B cell (primary cell): ENCODE results near the gene PDLIM1. TPM values are rescaled to one million over a fixed set of nuclear protein-coding genes. Genes with fewer than 3 reads are reported as not detected.

Experiments used
- ATAC-seq: fragments of 200-7000 bp; cut with Tn5 transposase; one replicate; pipeline ENCODE4 v1.10.0; 2021; ENCODE audit warnings: low read depth, mild to moderate bottlenecking, moderate number of reproducible peaks, moderate library complexity
- CTCF ChIA-PET: fragments of 350-600 bp; sonication (Branson Sonifier 250); formaldehyde crosslinking; loops from one replicate; lab custom pipeline; 2021; ENCODE audit warnings: antibody characterized with exemption, inconsistent platforms; lab: Charles Lee
- POLR2A ChIA-PET: fragments of 350-600 bp; sonication (Branson Sonifier 250); formaldehyde crosslinking; loops from one replicate; lab custom pipeline; 2021; ENCODE audit warnings: antibody characterized with exemption; lab: Charles Lee
- DNase-seq: peaks from one replicate; pipeline ENCODE4 v3.0.0; 2013
- H2AFZ ChIP-seq: 2 replicates; pipeline ENCODE4 v1.6.1; 2012; ENCODE audit warnings: mild to moderate bottlenecking, low read depth, low read length; ENCODE audit not compliant: insufficient read depth, poor library complexity, severe bottlenecking
- H3K27ac ChIP-seq, 2 donors: 1 replicate in 1 of 2; 2 replicates in 1 of 2; pipeline ENCODE4 v1.5.1; 2012 to 2013; ENCODE audit warnings: low read length in 2 of 2, mild to moderate bottlenecking in 2 of 2, moderate library complexity in 1 of 2
- H3K27me3 ChIP-seq, 4 experiments: fragments of 200-600 bp in 1 of 4; sonication (generic) in 1 of 4; replicated peaks in 1 of 4; 1 replicate in 2 of 4; 2 replicates in 2 of 4; pipeline versions ENCODE4 v1.6.1 to v1.7.0; 2013 to 2016; ENCODE audit warnings: low read length in 3 of 4, mild to moderate bottlenecking in 2 of 4, mixed read lengths in 1 of 4, moderate library complexity in 1 of 4; ENCODE audit not compliant: insufficient read depth in 4 of 4, control insufficient read depth in 3 of 4; ENCODE audit errors: control extremely low read depth in 1 of 4
- H3K36me3 ChIP-seq, 2 experiments: replicated peaks in 1 of 2; 1 replicate in 1 of 2; 2 replicates in 1 of 2; pipeline versions ENCODE4 v1.6.1 to v1.7.1; 2013; ENCODE audit warnings: low read length in 1 of 2; ENCODE audit not compliant: insufficient read depth in 2 of 2, control insufficient read depth in 1 of 2; ENCODE audit errors: control extremely low read depth in 1 of 2, extremely low read depth in 1 of 2
- H3K4me1 ChIP-seq, 2 donors: fragments of 200-600 bp in 1 of 2; sonication (generic) in 1 of 2; 1 replicate in 1 of 2; 2 replicates in 1 of 2; pipeline versions ENCODE4 v1.5.1 to v1.6.1; 2013 to 2017; ENCODE audit warnings: low read length in 2 of 2; ENCODE audit not compliant: control insufficient read depth in 2 of 2, insufficient read depth in 2 of 2
- H3K4me2 ChIP-seq: replicated peaks from 2 replicates; pipeline ENCODE3; 2012; ENCODE audit warnings: mild to moderate bottlenecking, low read depth, low read length; ENCODE audit not compliant: poor library complexity, severe bottlenecking
- H3K4me3 ChIP-seq, 5 experiments: fragments of 200-600 bp in 1 of 5; sonication (generic) in 1 of 5; 1 replicate in 3 of 5; 2 replicates in 2 of 5; pipeline versions ENCODE4 v1.5.1 to v1.7.0; 2011 to 2016; ENCODE audit warnings: low read length in 4 of 5, mild to moderate bottlenecking in 4 of 5, low read depth in 2 of 5, control low read depth in 1 of 5, moderate library complexity in 1 of 5; ENCODE audit not compliant: insufficient read depth in 1 of 5; ENCODE audit errors: control extremely low read depth in 1 of 5, extremely low read depth in 1 of 5
- H3K79me2 ChIP-seq: fragments of 200-600 bp; sonication (generic); one replicate; pipeline ENCODE4 v1.6.0; 2016; ENCODE audit warnings: low read length; ENCODE audit not compliant: control insufficient read depth, insufficient read depth
- H3K9ac ChIP-seq: fragments of 200-600 bp; sonication (generic); 2 replicates; pipeline ENCODE4 v1.6.1; 2017; ENCODE audit warnings: mild to moderate bottlenecking, low read length, moderate library complexity
- H3K9me3 ChIP-seq, 3 donors: one replicate each; pipeline versions ENCODE4 v1.6.1 to v1.7.1; 2013; ENCODE audit warnings: low read length in 2 of 3; ENCODE audit not compliant: control insufficient read depth in 2 of 3, insufficient read depth in 1 of 3; ENCODE audit errors: control extremely low read depth in 1 of 3
- H4K20me1 ChIP-seq: 2 replicates; pipeline ENCODE4 v1.6.0; 2012; ENCODE audit warnings: mild to moderate bottlenecking, low read length; ENCODE audit not compliant: insufficient read depth, control insufficient read depth, poor library complexity, severe bottlenecking
- H3K27ac Mint-ChIP-seq: one replicate; pipeline ENCODE4 v1.8.0; 2021; ENCODE audit warnings: mixed read lengths
- H3K27me3 Mint-ChIP-seq: one replicate; pipeline ENCODE4 v1.8.0; 2021; ENCODE audit warnings: mixed read lengths
- H3K4me1 Mint-ChIP-seq: one replicate; pipeline ENCODE4 v1.8.0; 2021; ENCODE audit warnings: mixed read lengths
- H3K4me3 Mint-ChIP-seq: one replicate; pipeline ENCODE4 v1.8.0; 2021; ENCODE audit warnings: mixed read lengths
- H3K9me3 Mint-ChIP-seq: one replicate; pipeline ENCODE4 v1.8.0; 2022; ENCODE audit warnings: mixed read lengths; ENCODE audit not compliant: insufficient read depth
- CTCF ChIP-seq: fragments of 200-600 bp; IDR thresholded peaks from one replicate; pipeline ENCODE4 v1.8.0; 2022; ENCODE audit warnings: antibody characterized with exemption, mild to moderate bottlenecking
- EZH2 ChIP-seq: IDR thresholded peaks from 2 replicates; pipeline ENCODE4 v1.6.1; 2012; ENCODE audit warnings: borderline replicate concordance, low read depth, mild to moderate bottlenecking, moderate library complexity, low read length; ENCODE audit not compliant: insufficient read depth, poor library complexity, severe bottlenecking
- WGBS: methylation state at CpG from one replicate; pipeline ENCODE4 v1.1.5; 2013; ENCODE audit warnings: missing lambda C conversion rate; ENCODE audit not compliant: insufficient coverage; 5-methylcytosine and 5-hydroxymethylcytosine counted together
- intact Hi-C: fragments of 100-400 bp; cut with micrococcal nuclease; formaldehyde crosslinking; loops from one replicate; pipeline ENCODE4 v1.10.0; 2022
- polyA minus RNA-seq: library from RNA; depleted of rRNA, polyadenylated mRNA; stranded (reverse); fragments of >200 nt; gene quantifications from 2 replicates; pipeline ENCODE4 v1.2.3, GENCODE V29; 2012
- polyA plus RNA-seq: library from polyadenylated mRNA; depleted of rRNA; stranded (reverse); fragments of >200 nt; gene quantifications from 2 replicates; pipeline ENCODE4 v1.2.3, GENCODE V29; 2012
- total RNA-seq, 2 donors: library from RNA; stranded (reverse); fragments of 120-200 nt in 1 of 2; gene quantifications; 1 replicate in 1 of 2; 2 replicates in 1 of 2; pipeline versions ENCODE4 v1.2.3 to v1.2.4, GENCODE V29; 2013 to 2022

The PDLIM1 gene
- total RNA-seq: 123 and 126 TPM in 2 replicates
- total RNA-seq (2013): 49.5 TPM
- polyA plus RNA-seq: 135 TPM in 2 replicates
- 40.0 and 65.9 TPM in 2 replicates for polyA minus RNA-seq

GRCh38 chr10:95290461-95291364 lies at the start of gene PDLIM1:
Gene PDLIM1, minus strand, starts transcription at chr10:95291003. Its CDS starts 88 bp downstream, at chr10:95290915.
- peak within 1 kb of the TSS; percentile 94 for H3K9ac ChIP-seq
- peaks cover 27% of the 10 kb centered on the region for H4K20me1 ChIP-seq
- under 1% methylated on average over 115 of the region's 119 CpGs for WGBS
- H3K4me2 ChIP-seq: peak within 1 kb of the TSS; percentile 88
- Mint-ChIP-seq H3K27me3 (no peaks in the 10 kb centered on the region), H3K9me3 (no peaks in the 10 kb centered on the region), H3K4me3 (peak within 1 kb of the TSS; percentile 93), H3K27ac (peak within 1 kb of the TSS; percentile 95), H3K4me1 (peaks cover 83% of the 10 kb centered on the region)
- TF ChIP-seq CTCF: peak; percentile 29
- TF ChIP-seq EZH2: no peak
- POLR2A ChIA-PET: interaction anchor here (0.7 to 1.0 kb wide), 2 partner anchors 16 to 23 kb away, joined by 3 read pairs; no protein-coding TSS in a partner anchor
- peak; percentile 69 for ATAC-seq
- peaks cover 0 to 5% of the 10 kb centered on the region in 2 experiments for H3K36me3 ChIP-seq
- H3K4me3 ChIP-seq: peak within 1 kb of the TSS; percentile 36 to 94 (median 91)
- peaks cover 83 to 87% of the 10 kb centered on the region in 2 donors for H3K4me1 ChIP-seq
- CTCF ChIA-PET: interaction anchor here (0.8 to 4.0 kb wide), 8 partner anchors 13 to 140 kb away, joined by 3 to 21 read pairs (median 4); no protein-coding TSS in a partner anchor
- peak within 1 kb of the TSS; percentile 89 to 93 for H3K27ac ChIP-seq
- intact Hi-C loops: loop anchor here (2.0 to 10.0 kb wide), 4 partner anchors 24 to 454 kb away; no protein-coding TSS in a partner anchor
- DNase-seq: peak; percentile 90
- no peaks in the 10 kb centered on the region for H3K9me3 ChIP-seq
- H3K27me3 ChIP-seq: no peaks in the 10 kb centered on the region
- peak within 1 kb of the TSS; percentile 76 for H2AFZ ChIP-seq
- H3K79me2 ChIP-seq: peaks cover 70% of the 10 kb centered on the region
